Activated naive CD4-positive, alpha-beta T cell treated with anti-CD3 and anti-CD28 coated beads, Interleukin-2, amount 50 U/mL, for 24 hours (primary cell): ENCODE results near the gene ARNT2.

Experiments
- H3K27ac Mint-ChIP-seq: one replicate; pipeline ENCODE4 v1.8.0; 2021; ENCODE audit warnings: mild to moderate bottlenecking, mixed read lengths
- H3K27me3 Mint-ChIP-seq: one replicate; pipeline ENCODE4 v1.8.0; 2021; ENCODE audit warnings: mixed read lengths
- H3K36me3 Mint-ChIP-seq: one replicate; pipeline ENCODE4 v1.8.0; 2021; ENCODE audit warnings: mixed read lengths
- H3K4me1 Mint-ChIP-seq: one replicate; pipeline ENCODE4 v1.8.0; 2021; ENCODE audit warnings: mixed read lengths
- H3K4me3 Mint-ChIP-seq: one replicate; pipeline ENCODE4 v1.8.0; 2021; ENCODE audit warnings: mild to moderate bottlenecking, mixed read lengths
- H3K9me3 Mint-ChIP-seq: one replicate; pipeline ENCODE4 v1.8.0; 2021; ENCODE audit warnings: mixed read lengths

The ARNT2 gene

GRCh38 chr15:80550219-80550907, 146.2 kb downstream of the ARNT2 start:
- H3K9me3 Mint-ChIP-seq, result no peaks in the 10 kb centered on the region
- no peaks in the 10 kb centered on the region for H3K36me3 Mint-ChIP-seq
- peaks cover 11% of the 10 kb centered on the region for H3K27me3 Mint-ChIP-seq
- no peaks in the 10 kb centered on the region for H3K4me1 Mint-ChIP-seq
- H3K4me3 Mint-ChIP-seq, result no peak overlapping the region
- H3K27ac Mint-ChIP-seq, result no peak overlapping the region

- H3K4me1 Mint-ChIP-seq, result no peaks in the 10 kb centered on the region
- no peaks in the 10 kb centered on the region for H3K36me3 Mint-ChIP-seq
- peaks cover 11% of the 10 kb centered on the region for H3K27me3 Mint-ChIP-seq
- no peaks in the 10 kb centered on the region for H3K9me3 Mint-ChIP-seq
- H3K4me3 Mint-ChIP-seq, result no peak overlapping the region
- no peak overlapping the region for H3K27ac Mint-ChIP-seq
Observed at GRCh38 chr15:80550908-80551260, 146.7 kb downstream of the ARNT2 start.

DNA sequence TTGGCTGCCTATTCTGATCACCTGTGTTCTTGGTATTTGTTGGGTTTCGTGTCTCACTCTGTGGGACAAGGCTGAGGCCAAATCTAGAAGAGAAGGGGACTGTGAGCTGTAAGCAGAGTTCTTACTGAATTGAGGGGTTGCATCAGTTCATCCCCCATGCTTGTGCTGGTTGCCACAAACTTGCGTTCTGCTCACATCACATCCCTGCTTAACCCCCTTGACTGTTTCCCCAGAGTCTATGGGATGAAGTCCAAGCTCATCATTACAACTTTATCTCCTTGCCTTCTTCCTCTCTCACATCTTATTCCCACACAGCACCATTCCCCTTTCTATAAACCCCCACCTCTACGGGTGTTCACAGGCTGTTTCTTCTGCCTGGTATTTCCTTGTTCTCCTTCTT, 147.2 kb downstream of the ARNT2 start:
- Mint-ChIP-seq H3K4me3 (no peak overlapping the region), H3K27ac (no peak overlapping the region), H3K27me3 (peaks cover 11% of the 10 kb centered on the region), H3K4me1 (no peaks in the 10 kb centered on the region), H3K36me3 (no peaks in the 10 kb centered on the region), H3K9me3 (no peaks in the 10 kb centered on the region)

GRCh38 chr15:80554560-80554959, 150.4 kb downstream of the ARNT2 start:
- no peaks in the 10 kb centered on the region for H3K4me1 Mint-ChIP-seq
- H3K9me3 Mint-ChIP-seq, result no peaks in the 10 kb centered on the region

GRCh38 chr15:80556694-80557367, 152.6 kb downstream of the ARNT2 start:
- peaks cover 9% of the 10 kb centered on the region for H3K27me3 Mint-ChIP-seq
- H3K36me3 Mint-ChIP-seq, result no peaks in the 10 kb centered on the region
- no peak overlapping the region for H3K4me3 Mint-ChIP-seq

More at GRCh38 chr15:80554560-80554959, 150.4 kb downstream of the ARNT2 start:
- Mint-ChIP-seq H3K27ac (no peak overlapping the region), H3K36me3 (no peaks in the 10 kb centered on the region), H3K27me3 (peaks cover 11% of the 10 kb centered on the region), H3K4me3 (no peak overlapping the region)

GRCh38 chr15:80557441-80558234, 153.5 kb downstream of the ARNT2 start:
- no peak overlapping the region for H3K27ac Mint-ChIP-seq

More at GRCh38 chr15:80556694-80557367, 152.6 kb downstream of the ARNT2 start:
- Mint-ChIP-seq H3K9me3 (no peaks in the 10 kb centered on the region), H3K4me1 (no peaks in the 10 kb centered on the region), H3K27ac (no peak overlapping the region)

DNA sequence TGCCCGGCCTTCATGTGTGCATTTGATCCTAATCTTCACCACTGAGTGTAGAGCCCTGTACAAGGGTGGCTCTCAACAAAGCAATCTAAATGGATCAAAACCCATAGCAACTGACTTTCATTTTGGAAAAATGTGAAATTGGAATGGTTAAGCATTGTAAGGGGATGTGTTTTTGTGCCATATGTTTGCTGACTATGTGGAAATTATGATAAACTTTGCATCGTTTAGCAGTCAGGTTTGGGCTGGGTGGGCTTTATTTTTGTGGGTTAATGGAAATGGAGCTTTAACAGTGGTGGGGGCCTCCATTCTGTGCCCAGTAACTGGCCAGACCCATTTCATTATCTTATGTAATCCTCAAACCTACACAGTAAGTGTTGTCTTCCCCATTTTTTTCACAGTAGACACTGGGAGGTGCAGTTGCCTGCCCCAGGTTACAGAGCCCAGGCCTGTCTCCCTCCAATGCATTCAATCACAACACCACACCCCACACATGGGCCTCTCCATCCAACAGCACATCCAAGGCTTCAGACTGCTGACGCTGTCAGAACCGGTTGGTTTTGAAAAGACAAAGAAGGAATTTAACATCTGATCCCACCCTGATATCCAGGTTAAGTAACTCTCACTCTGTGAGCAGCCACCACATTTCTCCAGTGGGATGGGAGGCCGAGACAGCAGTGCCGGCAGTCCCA, 154.6 kb downstream of the ARNT2 start:
- Mint-ChIP-seq H3K9me3 (no peaks in the 10 kb centered on the region), H3K27ac (no peak overlapping the region), H3K4me1 (no peaks in the 10 kb centered on the region), H3K4me3 (no peak overlapping the region), H3K36me3 (no peaks in the 10 kb centered on the region), H3K27me3 (peaks cover 6% of the 10 kb centered on the region)

More at GRCh38 chr15:80557441-80558234, 153.5 kb downstream of the ARNT2 start:
- Mint-ChIP-seq H3K9me3 (no peaks in the 10 kb centered on the region), H3K4me3 (no peak overlapping the region), H3K27me3 (peaks cover 6% of the 10 kb centered on the region), H3K4me1 (no peaks in the 10 kb centered on the region), H3K36me3 (no peaks in the 10 kb centered on the region)

DNA sequence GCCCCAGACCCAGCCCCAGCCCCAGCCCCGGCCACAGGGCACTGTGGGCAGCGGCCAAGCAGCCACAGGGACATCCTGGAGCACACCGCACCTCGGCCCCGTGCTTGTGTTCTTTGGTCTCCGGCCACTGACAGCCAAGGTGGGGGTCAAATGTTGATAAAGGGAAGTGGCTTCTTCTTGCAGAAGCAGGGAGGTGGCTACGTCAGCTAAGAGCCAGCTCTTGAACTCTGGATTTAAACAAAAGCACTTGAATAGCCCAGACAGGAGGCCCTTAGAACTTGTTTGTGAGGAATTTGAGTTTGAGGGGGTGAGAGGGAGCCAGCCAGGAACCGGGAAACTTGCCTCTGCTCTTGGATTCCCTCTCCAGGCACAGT, 155.1 kb downstream of the ARNT2 start:
- no peak overlapping the region for H3K27ac Mint-ChIP-seq
- H3K9me3 Mint-ChIP-seq, result no peaks in the 10 kb centered on the region
- no peak overlapping the region for H3K4me3 Mint-ChIP-seq
- H3K36me3 Mint-ChIP-seq, result no peaks in the 10 kb centered on the region
- no peaks in the 10 kb centered on the region for H3K4me1 Mint-ChIP-seq
- peaks cover 6% of the 10 kb centered on the region for H3K27me3 Mint-ChIP-seq

- Mint-ChIP-seq H3K4me3 (no peak overlapping the region), H3K36me3 (no peaks in the 10 kb centered on the region), H3K4me1 (no peaks in the 10 kb centered on the region), H3K27me3 (peaks cover 6% of the 10 kb centered on the region), H3K9me3 (no peaks in the 10 kb centered on the region), H3K27ac (no peak overlapping the region)
Observed at GRCh38 chr15:80559761-80560160, 155.6 kb downstream of the ARNT2 start.

- H3K4me3 Mint-ChIP-seq, result no peak overlapping the region
- no peaks in the 10 kb centered on the region for H3K4me1 Mint-ChIP-seq
- no peak overlapping the region for H3K27ac Mint-ChIP-seq
- no peaks in the 10 kb centered on the region for H3K36me3 Mint-ChIP-seq
- no peaks in the 10 kb centered on the region for H3K27me3 Mint-ChIP-seq
- no peaks in the 10 kb centered on the region for H3K9me3 Mint-ChIP-seq
Observed at GRCh38 chr15:80560601-80561400, 156.6 kb downstream of the ARNT2 start.

DNA sequence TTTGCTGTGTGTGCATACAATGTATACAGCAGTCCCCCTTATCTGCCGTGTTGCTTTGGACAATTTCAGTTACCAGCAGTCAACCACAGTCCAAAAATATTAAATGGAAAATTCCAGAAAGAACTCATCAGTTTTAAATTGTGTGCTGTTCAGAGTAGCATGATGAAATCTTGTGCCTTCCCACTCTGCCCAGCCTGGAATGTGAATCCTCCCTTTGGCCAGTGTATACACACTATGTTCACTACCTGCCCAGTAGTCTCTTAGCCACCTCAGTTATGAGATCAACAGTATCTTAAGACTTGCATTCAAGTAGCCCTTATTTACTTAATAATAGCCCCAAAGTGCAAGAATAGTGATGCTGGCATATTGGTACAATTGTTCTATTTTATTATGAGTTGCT, 157.3 kb downstream of the ARNT2 start:
- Mint-ChIP-seq H3K9me3 (no peaks in the 10 kb centered on the region), H3K27me3 (peaks cover 4% of the 10 kb centered on the region), H3K36me3 (no peaks in the 10 kb centered on the region), H3K4me3 (no peak overlapping the region), H3K4me1 (no peaks in the 10 kb centered on the region), H3K27ac (no peak overlapping the region)

GRCh38 chr15:80562033-80562432, 157.9 kb downstream of the ARNT2 start:
- Mint-ChIP-seq H3K36me3 (no peaks in the 10 kb centered on the region), H3K4me3 (no peak overlapping the region), H3K9me3 (no peaks in the 10 kb centered on the region), H3K27me3 (peaks cover 6% of the 10 kb centered on the region), H3K4me1 (no peaks in the 10 kb centered on the region), H3K27ac (no peak overlapping the region)

GRCh38 chr15:80562846-80563245, 158.7 kb downstream of the ARNT2 start:
- Mint-ChIP-seq H3K4me3 (no peak overlapping the region), H3K4me1 (no peaks in the 10 kb centered on the region), H3K27ac (no peak overlapping the region), H3K27me3 (peaks cover 6% of the 10 kb centered on the region), H3K36me3 (no peaks in the 10 kb centered on the region), H3K9me3 (no peaks in the 10 kb centered on the region)

DNA sequence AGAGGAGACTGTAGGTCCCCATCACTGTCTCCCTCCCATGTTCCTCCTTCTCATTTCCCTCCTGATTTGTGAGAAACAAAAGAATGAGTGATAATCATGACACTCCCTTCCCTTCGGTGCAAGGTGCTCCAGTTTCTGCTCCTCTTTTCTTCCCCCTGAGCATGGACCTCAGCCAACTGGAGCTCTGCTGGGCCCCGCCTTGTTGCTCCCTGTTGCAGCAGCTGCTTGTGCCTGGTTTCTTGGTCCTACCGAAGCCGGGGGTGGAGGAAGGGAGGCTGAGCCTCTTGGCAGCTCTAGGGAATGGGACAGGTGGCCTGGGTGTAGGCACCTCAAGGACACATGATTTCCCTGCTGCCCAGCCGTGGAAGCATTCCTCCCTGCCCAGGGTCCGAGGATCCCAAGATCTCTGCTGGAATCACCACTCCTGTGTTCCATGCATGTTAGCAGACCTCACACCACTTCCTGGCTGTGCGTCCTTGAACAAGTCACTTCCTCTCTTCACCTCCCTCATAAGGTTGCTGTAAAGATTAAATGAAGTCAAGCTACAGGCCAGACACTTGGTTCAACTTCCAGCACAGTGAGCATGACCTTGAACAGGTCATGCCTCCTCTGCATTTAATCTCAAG, 159.3 kb downstream of the ARNT2 start:
- Mint-ChIP-seq H3K36me3 (no peaks in the 10 kb centered on the region), H3K4me1 (no peaks in the 10 kb centered on the region), H3K9me3 (no peaks in the 10 kb centered on the region), H3K27me3 (peaks cover 6% of the 10 kb centered on the region), H3K27ac (no peak overlapping the region), H3K4me3 (no peak overlapping the region)

DNA sequence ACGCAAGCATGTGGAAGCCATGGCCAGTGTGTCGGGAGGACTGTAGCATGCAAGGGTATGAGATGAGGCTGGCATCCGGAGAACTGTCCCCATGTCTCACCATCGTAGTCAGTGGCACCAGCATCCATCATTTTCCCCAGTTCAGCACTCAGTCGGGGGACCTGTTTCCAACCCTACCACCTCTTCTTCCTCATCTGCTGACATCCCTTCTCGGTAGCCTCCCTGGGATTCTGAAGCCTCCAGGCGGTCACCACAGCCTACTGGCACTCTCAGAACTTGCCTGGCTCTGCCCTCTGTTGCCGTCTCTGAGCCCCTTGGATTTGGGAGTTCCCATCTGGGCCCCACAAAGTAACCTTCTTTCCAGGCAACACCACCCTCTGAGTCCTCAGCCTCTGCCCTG, 159.9 kb downstream of the ARNT2 start:
- no peak overlapping the region for H3K27ac Mint-ChIP-seq
- H3K36me3 Mint-ChIP-seq, result no peaks in the 10 kb centered on the region
- H3K27me3 Mint-ChIP-seq, result peaks cover 6% of the 10 kb centered on the region
- no peak overlapping the region for H3K4me3 Mint-ChIP-seq
- no peaks in the 10 kb centered on the region for H3K9me3 Mint-ChIP-seq
- no peaks in the 10 kb centered on the region for H3K4me1 Mint-ChIP-seq
